ENCODE data around the gene TRPV5. TPM values are rescaled to one million over a fixed set of nuclear protein-coding genes. Genes with fewer than 3 reads are reported as not detected.

The TRPV5 gene
- total RNA-seq, 4 donors from 2014 or later, result 0.31 TPM; not detected in 3

GRCh38 chr7:142964502-142965246 is 31.1 kb upstream of the TRPV5 start:
- H3K4me1 ChIP-seq, result no peaks in the 10 kb centered on the region
- peaks cover 19% of the 10 kb centered on the region for H3K27me3 ChIP-seq
- no peaks in the 10 kb centered on the region for H3K9me3 ChIP-seq
- H3K27ac ChIP-seq, result no peak overlapping the region
- TF ChIP-seq, protein P1, sequence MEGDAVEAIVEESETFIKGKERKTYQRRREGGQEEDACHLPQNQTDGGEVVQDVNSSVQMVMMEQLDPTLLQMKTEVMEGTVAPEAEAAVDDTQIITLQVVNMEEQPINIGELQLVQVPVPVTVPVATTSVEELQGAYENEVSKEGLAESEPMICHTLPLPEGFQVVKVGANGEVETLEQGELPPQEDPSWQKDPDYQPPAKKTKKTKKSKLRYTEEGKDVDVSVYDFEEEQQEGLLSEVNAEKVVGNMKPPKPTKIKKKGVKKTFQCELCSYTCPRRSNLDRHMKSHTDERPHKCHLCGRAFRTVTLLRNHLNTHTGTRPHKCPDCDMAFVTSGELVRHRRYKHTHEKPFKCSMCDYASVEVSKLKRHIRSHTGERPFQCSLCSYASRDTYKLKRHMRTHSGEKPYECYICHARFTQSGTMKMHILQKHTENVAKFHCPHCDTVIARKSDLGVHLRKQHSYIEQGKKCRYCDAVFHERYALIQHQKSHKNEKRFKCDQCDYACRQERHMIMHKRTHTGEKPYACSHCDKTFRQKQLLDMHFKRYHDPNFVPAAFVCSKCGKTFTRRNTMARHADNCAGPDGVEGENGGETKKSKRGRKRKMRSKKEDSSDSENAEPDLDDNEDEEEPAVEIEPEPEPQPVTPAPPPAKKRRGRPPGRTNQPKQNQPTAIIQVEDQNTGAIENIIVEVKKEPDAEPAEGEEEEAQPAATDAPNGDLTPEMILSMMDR (IDR thresholded peaks at IDR 0.05), result no peak
- TF ChIP-seq EP300 (IDR thresholded peaks at IDR 0.05) (no peak), POLR2A (IDR thresholded peaks at IDR 0.05) (no peak), POLR2AphosphoS5 (IDR thresholded peaks at IDR 0.05) (no peak)
- WGBS, 2 donors (ENCODE audit: low coverage in 1 of 2), result 83 to 85% methylated on average over 5 to 6 of the region's 6 CpGs
- H3K36me3 ChIP-seq, result no peaks in the 10 kb centered on the region
- no peak overlapping the region for H3K4me3 ChIP-seq
- no peak for ATAC-seq

GRCh38 chr7:142963993-142964392 is 30.4 kb upstream of the TRPV5 start:
- Histone ChIP-seq H3K27ac (no peak overlapping the region), H3K4me3 (no peak overlapping the region), H3K27me3 (peaks cover 19% of the 10 kb centered on the region), H3K36me3 (no peaks in the 10 kb centered on the region), H3K4me1 (no peaks in the 10 kb centered on the region), H3K9me3 (no peaks in the 10 kb centered on the region)
- no peak for ATAC-seq
- TF ChIP-seq POLR2AphosphoS5 (IDR thresholded peaks at IDR 0.05) (no peak), POLR2A (IDR thresholded peaks at IDR 0.05) (no peak), EP300 (IDR thresholded peaks at IDR 0.05) (no peak)
- TF ChIP-seq, protein P1 (IDR thresholded peaks at IDR 0.05), result no peak
- 74 to 88% methylated on average over 2 of the region's 2 CpGs for WGBS, 2 donors (ENCODE audit: low coverage in 1 of 2)

GRCh38 chr7:142962991-142963390 is 29.4 kb upstream of the TRPV5 start:
- Histone ChIP-seq H3K27ac (no peak overlapping the region), H3K4me3 (no peak overlapping the region), H3K27me3 (peaks cover 19% of the 10 kb centered on the region), H3K4me1 (no peaks in the 10 kb centered on the region), H3K9me3 (no peaks in the 10 kb centered on the region), H3K36me3 (no peaks in the 10 kb centered on the region)
- WGBS, 2 donors (ENCODE audit: low coverage in 1 of 2), result 33 to 42% methylated on average over 1 of the region's 1 CpG
- no peak for ATAC-seq
- TF ChIP-seq, protein P1 (IDR thresholded peaks at IDR 0.05), result no peak
- TF ChIP-seq POLR2AphosphoS5 (IDR thresholded peaks at IDR 0.05) (no peak), POLR2A (IDR thresholded peaks at IDR 0.05) (no peak), EP300 (IDR thresholded peaks at IDR 0.05) (no peak)

DNA sequence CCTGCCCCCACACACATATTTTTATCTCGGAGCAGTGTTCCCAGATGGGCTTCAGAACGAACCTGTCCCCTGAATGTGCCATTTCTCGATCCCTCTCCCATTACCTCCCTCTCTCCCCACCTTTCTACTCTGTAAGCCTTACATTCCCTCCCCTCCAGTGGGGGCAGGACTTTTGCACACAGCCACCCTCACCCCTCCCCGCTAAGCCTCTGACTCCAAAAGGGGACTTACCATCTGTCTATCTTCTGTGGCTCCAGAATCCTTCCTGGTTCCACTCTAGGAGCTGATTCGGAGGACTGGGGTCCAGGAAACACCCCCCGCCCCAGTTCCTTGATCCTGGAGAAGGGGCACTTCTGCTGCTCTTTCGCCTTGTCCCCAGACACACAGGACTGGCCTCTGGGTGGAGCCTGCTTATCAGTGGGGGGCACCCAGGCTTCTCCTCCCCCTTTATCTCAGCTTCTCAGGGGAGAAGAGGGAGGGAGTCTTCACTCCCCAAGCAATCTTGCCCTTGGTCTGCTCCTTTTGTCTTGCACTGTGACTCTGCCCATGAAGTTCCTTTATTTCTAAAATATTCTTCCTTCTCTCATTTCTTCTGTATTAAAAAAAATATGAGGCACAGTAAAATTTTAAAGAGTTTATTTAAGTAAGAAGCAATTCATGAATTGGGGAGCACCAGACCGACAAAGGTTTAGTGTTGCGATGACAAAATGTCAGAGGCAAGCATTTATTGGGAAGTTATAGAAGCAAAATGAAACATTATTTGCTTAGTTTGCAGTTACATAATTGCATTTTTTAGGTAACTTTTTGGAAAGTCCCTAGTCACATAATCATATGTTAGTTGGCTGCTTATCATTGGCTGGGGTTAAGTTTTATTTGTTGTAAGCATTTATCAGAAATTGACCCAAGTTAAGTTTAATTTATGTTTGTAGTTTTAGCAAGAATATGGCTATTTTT is 28.7 kb upstream of the TRPV5 start, which contains the start of gene KEL:
Gene KEL, minus strand, starts transcription at position 391 of the 954 bp plus-strand sequence. Its CDS starts 157 bp downstream, at position 234.
- WGBS, 2 donors (ENCODE audit: low coverage in 1 of 2), result 52 to 59% methylated on average over 6 to 8 of the region's 9 CpGs

More for the DNA sequence above, 28.7 kb upstream of the TRPV5 start, which contains the start of gene KEL:
- Histone ChIP-seq H3K9me3 (no peaks in the 10 kb centered on the region), H3K4me3 (no peak within 1 kb of the TSS), H3K4me1 (no peaks in the 10 kb centered on the region), H3K27me3 (peaks cover 19% of the 10 kb centered on the region), H3K36me3 (no peaks in the 10 kb centered on the region), H3K27ac (no peak within 1 kb of the TSS)
- TF ChIP-seq, protein P1 (IDR thresholded peaks at IDR 0.05), result no peak
- TF ChIP-seq EP300 (IDR thresholded peaks at IDR 0.05) (no peak), POLR2A (IDR thresholded peaks at IDR 0.05) (no peak), POLR2AphosphoS5 (IDR thresholded peaks at IDR 0.05) (no peak)
- ATAC-seq, result no peak
